ENCODE data around the gene BCAS3.
"Not testable (repeated sequence)": the region's sequence is repeated elsewhere in the genome, so short reads cannot be mapped to it uniquely, and the experiment has no call there.

The BCAS3 gene

GRCh38 chr17:60804831-60805230 is 127.2 kb downstream of the BCAS3 start:
- DNase-seq: no peak

DNA sequence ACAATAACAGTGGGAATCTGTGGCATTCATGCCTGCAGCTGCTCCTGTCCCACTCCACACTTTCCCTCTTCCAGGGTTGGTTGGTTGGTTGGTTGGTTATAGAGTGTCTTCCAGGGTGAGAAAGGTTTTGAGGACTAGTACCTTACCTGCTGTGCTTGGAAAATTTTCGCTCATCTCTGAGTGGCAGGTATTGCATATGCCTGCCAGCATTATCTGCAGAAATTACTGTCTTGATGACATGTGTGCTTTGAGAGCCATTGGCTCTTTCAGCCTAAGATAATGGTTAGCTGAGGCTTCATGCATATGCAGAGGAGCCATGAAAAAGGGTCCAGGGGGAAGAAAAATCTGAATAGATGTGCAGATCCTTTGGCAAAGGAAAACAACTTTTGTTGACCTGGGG is 131.8 kb downstream of the BCAS3 start:
- no peak for DNase-seq

GRCh38 chr17:60814941-60815340 is 137.3 kb downstream of the BCAS3 start:
- not testable (repeated sequence) for DNase-seq

DNA sequence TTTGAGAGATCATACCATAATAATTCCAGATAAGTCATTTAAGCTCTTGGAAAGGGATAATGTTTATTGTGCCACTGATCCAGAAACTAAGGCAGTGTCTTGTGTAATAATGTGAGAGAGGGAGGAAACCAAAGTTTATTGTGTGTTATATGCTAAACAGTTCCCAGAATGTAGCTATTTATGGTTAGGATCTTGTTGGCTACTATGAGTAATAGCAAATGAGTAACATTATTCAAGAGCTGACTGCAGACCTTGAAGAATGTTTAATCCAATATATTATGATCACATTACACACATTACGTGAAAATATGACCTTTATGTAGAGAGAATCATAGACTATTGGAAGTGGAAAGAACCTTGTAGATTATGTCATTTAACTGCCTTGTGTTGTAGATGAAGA is 139.5 kb downstream of the BCAS3 start:
- no peak for DNase-seq

DNA sequence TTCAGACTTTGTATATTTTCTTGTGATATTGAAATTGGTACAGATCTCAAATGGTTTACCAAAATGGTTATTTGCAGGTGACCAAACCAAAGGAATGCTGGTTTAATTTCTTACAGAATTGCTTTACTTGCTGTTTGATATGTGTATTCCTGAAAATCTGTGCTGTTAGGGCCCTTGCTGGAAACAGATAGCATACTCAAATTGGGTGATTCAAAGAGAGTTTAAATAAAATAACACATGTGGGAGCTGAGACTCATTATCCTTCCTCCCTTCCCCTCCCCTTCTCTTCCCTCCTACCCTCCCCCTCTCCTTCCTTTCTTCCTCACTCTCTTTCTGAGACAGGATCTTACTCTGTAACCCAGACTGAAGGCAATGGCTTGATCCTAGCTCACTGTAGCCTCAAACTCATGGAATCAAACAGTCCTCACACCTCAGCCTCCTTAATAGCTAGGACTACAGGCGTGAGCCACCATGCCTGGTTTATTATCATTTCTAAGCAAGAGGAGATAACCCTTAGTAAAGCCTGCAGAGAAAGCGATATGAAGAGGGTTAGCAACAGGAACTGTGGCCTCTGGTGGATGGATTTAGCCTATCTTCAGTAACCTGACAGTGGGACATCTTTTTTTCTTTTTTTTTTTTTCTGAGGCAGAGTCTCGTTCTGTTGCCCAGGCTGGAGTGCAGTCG is 141.9 kb downstream of the BCAS3 start:
- DNase-seq: no peak

DNA sequence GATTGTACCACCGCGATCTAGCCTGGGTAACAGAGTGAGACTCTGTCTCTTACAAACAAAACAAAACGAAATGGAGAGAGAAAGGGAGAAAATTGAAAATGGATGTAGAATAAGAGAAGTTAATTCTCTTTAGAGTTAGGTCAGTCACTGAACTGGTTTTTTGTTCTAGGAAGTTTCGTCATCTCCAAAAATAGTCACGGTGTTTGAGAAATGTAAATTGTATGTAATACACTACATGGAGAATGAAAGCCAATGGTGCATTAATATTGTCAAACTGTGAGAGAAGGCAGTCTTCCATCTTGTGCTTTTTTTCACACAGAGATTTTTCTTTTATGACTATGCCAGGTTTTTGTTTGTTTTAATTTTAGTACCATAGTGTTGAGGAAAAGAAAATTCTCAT is 145.9 kb downstream of the BCAS3 start:
- DNase-seq: no peak

- no peak for DNase-seq
Observed at GRCh38 chr17:60825351-60825750, 147.7 kb downstream of the BCAS3 start.

DNA sequence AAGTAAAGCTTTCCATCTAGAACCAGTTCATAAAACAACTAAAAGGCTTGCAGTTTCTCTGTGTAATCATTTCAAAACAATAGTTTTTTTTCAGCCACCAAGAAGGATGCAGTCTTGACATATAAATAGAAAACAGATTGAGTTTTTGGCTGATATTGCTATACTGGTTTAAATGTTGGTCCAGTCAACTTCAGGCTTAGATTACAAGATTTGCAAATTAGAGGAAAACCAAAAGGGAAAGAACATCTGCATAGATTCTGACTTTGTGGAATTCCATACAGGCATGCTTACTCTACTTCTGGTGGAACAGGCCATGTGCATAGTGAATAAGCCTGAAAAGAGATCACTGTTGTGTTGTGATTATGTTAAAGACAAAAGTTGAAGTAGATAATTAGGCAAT is 150.3 kb downstream of the BCAS3 start:
- no peak for DNase-seq

- no peak for DNase-seq
Observed at GRCh38 chr17:60832151-60832585, 154.5 kb downstream of the BCAS3 start.

- no peak for DNase-seq
Observed at GRCh38 chr17:60832631-60833030, 155.0 kb downstream of the BCAS3 start.

DNA sequence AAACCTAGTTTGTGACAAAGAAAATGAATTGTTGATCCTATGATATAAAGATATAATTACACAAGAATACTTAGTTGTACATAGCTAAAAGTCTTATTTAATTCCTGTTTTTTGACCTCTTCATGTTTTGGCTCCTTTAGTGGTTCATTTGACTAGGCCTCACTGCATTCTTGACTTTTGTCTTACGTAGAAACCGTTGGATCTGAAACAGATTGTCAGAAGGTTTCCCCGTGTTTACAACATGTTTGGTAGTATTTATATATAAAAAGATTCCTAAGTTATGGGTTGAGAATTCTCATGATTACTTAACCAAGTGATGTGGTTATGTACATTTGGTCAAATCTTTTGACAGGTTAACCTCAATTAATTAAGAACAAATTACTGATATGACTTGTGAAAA is 162.8 kb downstream of the BCAS3 start:
- no peak for DNase-seq

GRCh38 chr17:60845012-60845411 is 167.4 kb downstream of the BCAS3 start:
- DNase-seq: no peak

GRCh38 chr17:60846175-60846574 is 168.5 kb downstream of the BCAS3 start:
- DNase-seq: no peak

DNA sequence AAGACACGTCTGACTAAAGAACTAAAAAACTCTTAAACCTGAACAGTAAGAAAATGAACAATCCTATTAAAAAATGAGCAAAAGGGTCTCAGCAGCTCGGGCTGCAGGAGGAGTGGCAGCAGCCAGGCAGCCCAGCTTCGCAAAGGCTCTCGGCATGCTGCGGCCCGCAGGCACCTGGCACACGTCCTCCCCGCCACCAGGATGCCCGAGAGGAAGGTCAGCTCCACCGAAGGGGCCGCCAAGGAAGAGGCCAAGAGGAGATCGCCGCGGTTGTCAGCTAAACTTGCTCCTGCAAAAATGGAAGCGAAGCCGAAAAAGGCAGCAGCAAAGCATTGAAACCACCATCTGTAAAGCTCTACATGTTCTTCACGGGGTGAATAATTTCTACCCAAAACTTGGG is 173.5 kb downstream of the BCAS3 start:
- no peak for DNase-seq

DNA sequence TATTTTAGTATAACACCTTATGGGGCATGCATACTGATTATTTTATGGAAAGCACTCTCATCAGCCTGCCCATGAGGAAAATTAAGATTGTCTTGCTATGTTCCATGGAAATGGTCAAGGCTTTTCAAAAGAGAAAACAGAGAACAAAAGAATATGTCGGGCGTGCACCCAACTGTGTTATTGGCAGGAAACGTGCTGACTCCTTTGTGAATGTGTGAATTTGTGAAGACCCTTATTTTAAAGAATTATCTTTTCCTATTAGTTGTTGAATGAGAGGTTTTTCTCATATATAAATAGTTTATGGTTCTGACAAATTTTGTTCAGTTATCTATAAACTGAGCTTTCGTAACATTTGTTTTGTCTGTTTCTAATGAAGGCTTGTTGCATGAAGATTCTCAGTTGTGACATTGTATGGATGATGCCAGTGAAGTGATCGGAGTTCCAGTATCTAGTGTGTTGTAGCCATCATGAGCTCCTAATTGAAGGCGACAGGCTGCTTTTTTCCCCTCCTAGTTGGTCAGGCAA is 180.0 kb downstream of the BCAS3 start:
- DNase-seq: no peak

GRCh38 chr17:60862482-60862881 is 184.8 kb downstream of the BCAS3 start:
- no peak for DNase-seq

DNA sequence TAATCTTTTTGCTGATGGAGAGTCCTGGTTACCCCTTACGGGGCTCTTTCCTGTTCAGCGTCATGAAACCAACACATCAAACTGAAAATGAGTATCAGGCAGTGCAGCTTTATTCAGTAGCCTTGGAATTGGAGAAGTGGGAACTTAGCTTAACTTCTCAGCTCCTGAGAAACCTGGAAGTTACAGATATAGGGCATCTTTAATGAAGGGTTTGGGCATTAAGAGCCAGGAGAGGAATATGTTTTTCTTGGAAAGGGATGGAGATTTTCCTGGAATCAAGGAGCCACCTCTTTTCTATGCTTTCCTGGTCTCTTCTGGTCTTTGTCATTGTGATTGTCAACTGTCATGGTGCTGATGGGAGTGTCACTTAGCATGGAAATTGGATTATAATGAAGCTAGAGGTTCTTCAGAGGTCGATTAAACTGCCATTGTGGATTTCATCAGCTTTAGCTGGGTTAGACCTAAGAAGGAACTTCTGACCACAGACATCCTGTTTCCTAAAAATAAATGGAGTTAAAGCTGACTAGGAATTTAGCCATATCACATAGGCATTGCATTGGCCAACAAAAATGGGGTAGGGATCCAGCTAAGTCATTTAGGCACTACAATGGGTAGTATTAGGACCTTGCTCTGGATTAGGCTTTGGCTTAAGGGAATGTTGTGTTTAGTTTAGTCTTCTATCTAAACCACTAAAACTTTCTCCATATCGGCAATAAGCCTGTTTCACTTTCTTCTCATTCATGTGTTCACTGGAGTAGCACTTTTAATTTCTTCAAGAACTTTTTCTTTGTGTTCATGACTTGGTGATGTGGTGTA is 186.4 kb downstream of the BCAS3 start:
- no peak for DNase-seq

DNA sequence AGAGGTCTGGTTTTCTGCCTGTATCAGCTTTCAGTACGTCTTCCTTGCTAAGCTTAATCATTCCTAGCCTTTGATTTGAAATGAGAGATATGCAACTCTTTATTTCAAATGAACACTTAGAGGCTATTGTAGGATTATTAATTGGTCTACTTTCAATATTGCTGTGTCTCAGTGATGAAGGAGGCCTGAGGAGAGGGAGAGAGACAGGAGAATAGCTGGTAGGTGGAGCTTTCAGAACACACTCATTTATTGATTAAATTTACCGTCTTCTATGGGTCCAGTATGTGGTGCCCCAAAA is 187.0 kb downstream of the BCAS3 start:
- no peak for DNase-seq

DNA sequence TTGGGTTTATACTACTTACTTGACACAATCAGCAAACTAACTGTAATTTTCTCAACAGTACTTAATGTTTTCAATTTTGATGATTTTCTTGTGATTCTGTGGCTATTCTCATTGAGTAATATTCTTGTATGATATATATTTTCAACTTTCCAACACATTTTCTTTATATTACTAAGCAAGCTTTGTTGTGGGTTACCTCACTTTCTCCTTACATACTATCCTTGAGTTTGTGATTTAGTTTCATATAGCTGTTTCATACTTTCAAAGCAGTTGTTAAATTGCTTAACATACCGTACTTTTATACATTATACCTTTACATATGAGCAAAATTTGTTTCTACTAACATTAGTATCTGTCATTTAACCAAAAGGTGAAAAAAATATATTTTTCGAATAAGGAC is 197.1 kb downstream of the BCAS3 start:
- DNase-seq: no peak

GRCh38 chr17:60886731-60887613 is 209.3 kb downstream of the BCAS3 start:
- not testable (repeated sequence) for DNase-seq

GRCh38 chr17:60887614-60888028 is 210.0 kb downstream of the BCAS3 start:
- DNase-seq: no peak

DNA sequence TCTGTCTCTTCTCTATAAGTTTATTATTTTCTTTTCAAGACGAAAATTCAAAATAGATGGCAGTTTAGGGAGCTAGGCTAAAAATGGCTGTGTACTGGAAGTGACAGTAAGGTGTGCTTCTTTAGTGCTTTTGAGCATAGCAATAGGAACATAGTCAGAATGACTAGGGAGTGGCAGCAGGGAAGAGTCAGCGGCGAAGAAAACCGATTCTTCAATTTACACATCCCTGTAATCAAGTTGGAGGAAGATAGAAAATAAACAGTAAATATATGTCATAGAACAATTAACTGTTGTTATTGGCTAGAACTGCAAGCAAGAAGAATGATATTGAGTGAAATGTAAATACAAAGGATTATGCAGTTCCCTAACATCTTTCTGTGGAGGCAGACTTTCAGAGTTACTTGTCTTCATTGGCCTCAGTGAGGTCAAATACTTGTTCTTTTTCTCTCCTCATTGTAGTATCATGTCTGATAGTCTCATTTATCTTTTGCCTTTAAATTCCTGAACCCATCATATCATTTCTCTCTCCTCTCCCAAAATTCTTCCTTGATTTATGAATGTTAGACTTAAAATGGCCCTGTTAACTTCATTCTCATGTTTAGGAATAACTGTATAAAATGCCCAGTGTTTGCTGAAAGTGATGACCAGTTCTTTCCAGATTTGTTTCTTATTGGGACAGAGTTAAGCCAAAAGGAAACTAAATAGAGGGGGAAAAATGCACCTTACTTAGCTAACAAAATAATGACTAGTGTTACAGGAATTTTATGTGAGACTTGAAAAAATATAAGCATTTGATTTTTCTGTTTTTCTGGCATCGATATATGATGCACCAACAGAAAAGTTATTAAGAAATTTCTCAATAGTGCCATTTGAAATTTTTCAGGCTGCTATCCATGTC is 211.4 kb downstream of the BCAS3 start:
- no peak for DNase-seq
